B cell (primary cell): ENCODE data around the gene SDK1. TPM values are rescaled to one million over a fixed set of nuclear protein-coding genes. Genes with fewer than 3 reads are reported as not detected.

Source experiments
- ATAC-seq: fragments of 200-7000 bp; cut with Tn5 transposase; one replicate; pipeline ENCODE4 v1.10.0; 2021; ENCODE audit warnings: low read depth, mild to moderate bottlenecking, moderate number of reproducible peaks, moderate library complexity
- CTCF ChIA-PET: fragments of 350-600 bp; sonication (Branson Sonifier 250); formaldehyde crosslinking; loops from one replicate; lab custom pipeline; 2021; ENCODE audit warnings: antibody characterized with exemption, inconsistent platforms; lab: Charles Lee
- POLR2A ChIA-PET: fragments of 350-600 bp; sonication (Branson Sonifier 250); formaldehyde crosslinking; loops from one replicate; lab custom pipeline; 2021; ENCODE audit warnings: antibody characterized with exemption; lab: Charles Lee
- DNase-seq: peaks from one replicate; pipeline ENCODE4 v3.0.0; 2013
- H2AFZ ChIP-seq: 2 replicates; pipeline ENCODE4 v1.6.1; 2012; ENCODE audit warnings: mild to moderate bottlenecking, low read depth, low read length; ENCODE audit not compliant: insufficient read depth, poor library complexity, severe bottlenecking
- H3K27ac ChIP-seq, 2 donors: 1 replicate in 1 of 2; 2 replicates in 1 of 2; pipeline ENCODE4 v1.5.1; 2012 to 2013; ENCODE audit warnings: low read length in 2 of 2, mild to moderate bottlenecking in 2 of 2, moderate library complexity in 1 of 2
- H3K27me3 ChIP-seq, 4 experiments: fragments of 200-600 bp in 1 of 4; sonication (generic) in 1 of 4; replicated peaks in 1 of 4; 1 replicate in 2 of 4; 2 replicates in 2 of 4; pipeline versions ENCODE4 v1.6.1 to v1.7.0; 2013 to 2016; ENCODE audit warnings: low read length in 3 of 4, mild to moderate bottlenecking in 2 of 4, mixed read lengths in 1 of 4, moderate library complexity in 1 of 4; ENCODE audit not compliant: insufficient read depth in 4 of 4, control insufficient read depth in 3 of 4; ENCODE audit errors: control extremely low read depth in 1 of 4
- H3K36me3 ChIP-seq, 2 experiments: replicated peaks in 1 of 2; 1 replicate in 1 of 2; 2 replicates in 1 of 2; pipeline versions ENCODE4 v1.6.1 to v1.7.1; 2013; ENCODE audit warnings: low read length in 1 of 2; ENCODE audit not compliant: insufficient read depth in 2 of 2, control insufficient read depth in 1 of 2; ENCODE audit errors: control extremely low read depth in 1 of 2, extremely low read depth in 1 of 2
- H3K4me1 ChIP-seq, 2 donors: fragments of 200-600 bp in 1 of 2; sonication (generic) in 1 of 2; 1 replicate in 1 of 2; 2 replicates in 1 of 2; pipeline versions ENCODE4 v1.5.1 to v1.6.1; 2013 to 2017; ENCODE audit warnings: low read length in 2 of 2; ENCODE audit not compliant: control insufficient read depth in 2 of 2, insufficient read depth in 2 of 2
- H3K4me2 ChIP-seq: replicated peaks from 2 replicates; pipeline ENCODE3; 2012; ENCODE audit warnings: mild to moderate bottlenecking, low read depth, low read length; ENCODE audit not compliant: poor library complexity, severe bottlenecking
- H3K4me3 ChIP-seq, 5 experiments: fragments of 200-600 bp in 1 of 5; sonication (generic) in 1 of 5; 1 replicate in 3 of 5; 2 replicates in 2 of 5; pipeline versions ENCODE4 v1.5.1 to v1.7.0; 2011 to 2016; ENCODE audit warnings: low read length in 4 of 5, mild to moderate bottlenecking in 4 of 5, low read depth in 2 of 5, control low read depth in 1 of 5, moderate library complexity in 1 of 5; ENCODE audit not compliant: insufficient read depth in 1 of 5; ENCODE audit errors: control extremely low read depth in 1 of 5, extremely low read depth in 1 of 5
- H3K79me2 ChIP-seq: fragments of 200-600 bp; sonication (generic); one replicate; pipeline ENCODE4 v1.6.0; 2016; ENCODE audit warnings: low read length; ENCODE audit not compliant: control insufficient read depth, insufficient read depth
- H3K9ac ChIP-seq: fragments of 200-600 bp; sonication (generic); 2 replicates; pipeline ENCODE4 v1.6.1; 2017; ENCODE audit warnings: mild to moderate bottlenecking, low read length, moderate library complexity
- H3K9me3 ChIP-seq, 3 donors: one replicate each; pipeline versions ENCODE4 v1.6.1 to v1.7.1; 2013; ENCODE audit warnings: low read length in 2 of 3; ENCODE audit not compliant: control insufficient read depth in 2 of 3, insufficient read depth in 1 of 3; ENCODE audit errors: control extremely low read depth in 1 of 3
- H4K20me1 ChIP-seq: 2 replicates; pipeline ENCODE4 v1.6.0; 2012; ENCODE audit warnings: mild to moderate bottlenecking, low read length; ENCODE audit not compliant: insufficient read depth, control insufficient read depth, poor library complexity, severe bottlenecking
- H3K27ac Mint-ChIP-seq: one replicate; pipeline ENCODE4 v1.8.0; 2021; ENCODE audit warnings: mixed read lengths
- H3K27me3 Mint-ChIP-seq: one replicate; pipeline ENCODE4 v1.8.0; 2021; ENCODE audit warnings: mixed read lengths
- H3K4me1 Mint-ChIP-seq: one replicate; pipeline ENCODE4 v1.8.0; 2021; ENCODE audit warnings: mixed read lengths
- H3K4me3 Mint-ChIP-seq: one replicate; pipeline ENCODE4 v1.8.0; 2021; ENCODE audit warnings: mixed read lengths
- H3K9me3 Mint-ChIP-seq: one replicate; pipeline ENCODE4 v1.8.0; 2022; ENCODE audit warnings: mixed read lengths; ENCODE audit not compliant: insufficient read depth
- CTCF ChIP-seq: fragments of 200-600 bp; IDR thresholded peaks from one replicate; pipeline ENCODE4 v1.8.0; 2022; ENCODE audit warnings: antibody characterized with exemption, mild to moderate bottlenecking
- EZH2 ChIP-seq: IDR thresholded peaks from 2 replicates; pipeline ENCODE4 v1.6.1; 2012; ENCODE audit warnings: borderline replicate concordance, low read depth, mild to moderate bottlenecking, moderate library complexity, low read length; ENCODE audit not compliant: insufficient read depth, poor library complexity, severe bottlenecking
- WGBS: methylation state at CpG from one replicate; pipeline ENCODE4 v1.1.5; 2013; ENCODE audit warnings: missing lambda C conversion rate; ENCODE audit not compliant: insufficient coverage; 5-methylcytosine and 5-hydroxymethylcytosine counted together
- intact Hi-C: fragments of 100-400 bp; cut with micrococcal nuclease; formaldehyde crosslinking; loops from one replicate; pipeline ENCODE4 v1.10.0; 2022
- polyA plus RNA-seq: library from polyadenylated mRNA; depleted of rRNA; stranded (reverse); fragments of >200 nt; gene quantifications from 2 replicates; pipeline ENCODE4 v1.2.3, GENCODE V29; 2012
- total RNA-seq, 2 donors: library from RNA; stranded (reverse); fragments of 120-200 nt in 1 of 2; gene quantifications; 1 replicate in 1 of 2; 2 replicates in 1 of 2; pipeline versions ENCODE4 v1.2.3 to v1.2.4, GENCODE V29; 2013 to 2022

SDK1 gene
- total and polyA plus RNA-seq, 2 donors (not counting 1 experiment from before 2014, with no cell fraction given), result 0.73 to 2.0 TPM

- CTCF ChIA-PET, result no interaction called here
- no peak overlapping the region for H3K9ac ChIP-seq
- no peaks in the 10 kb centered on the region for H4K20me1 ChIP-seq
- Mint-ChIP-seq H3K27ac (no peak overlapping the region), H3K4me1 (no peaks in the 10 kb centered on the region), H3K27me3 (no peaks in the 10 kb centered on the region), H3K9me3 (no peaks in the 10 kb centered on the region), H3K4me3 (no peak overlapping the region)
- no peak for TF ChIP-seq CTCF
- TF ChIP-seq EZH2, result no peak
- POLR2A ChIA-PET, result no interaction called here
- no peak for DNase-seq
- intact Hi-C loops, result no loop called here
- ATAC-seq, result no peak
- WGBS, result 92% methylated on average over 12 of the region's 12 CpGs
- H2AFZ ChIP-seq, result no peak overlapping the region
- no peaks in the 10 kb centered on the region for H3K36me3 ChIP-seq
- H3K4me2 ChIP-seq, result no peak overlapping the region
- H3K27ac ChIP-seq, result no peak overlapping the region
- peaks cover 0 to 8% (median 0%) of the 10 kb centered on the region in 3 donors for H3K9me3 ChIP-seq
- no peaks in the 10 kb centered on the region for H3K27me3 ChIP-seq
- no peaks in the 10 kb centered on the region for H3K4me1 ChIP-seq
- H3K79me2 ChIP-seq, result no peaks in the 10 kb centered on the region
- no peak overlapping the region for H3K4me3 ChIP-seq
These were observed 676.3 kb downstream of the SDK1 start for GRCh38 chr7:3977391-3977790.

GRCh38 chr7:3978839-3979238 lies 677.8 kb downstream of the SDK1 start:
- no peaks in the 10 kb centered on the region for H3K27me3 Mint-ChIP-seq
- Histone ChIP-seq H2AFZ (no peak overlapping the region), H3K9me3 (peaks cover 0 to 8% (median 0%) of the 10 kb centered on the region in 3 donors), H3K4me3 (no peak overlapping the region), H3K79me2 (no peaks in the 10 kb centered on the region), H4K20me1 (no peaks in the 10 kb centered on the region), H3K4me2 (no peak overlapping the region), H3K27me3 (no peaks in the 10 kb centered on the region), H3K4me1 (no peaks in the 10 kb centered on the region), H3K9ac (no peak overlapping the region), H3K36me3 (no peaks in the 10 kb centered on the region), H3K27ac (no peak overlapping the region)
- H3K4me3 Mint-ChIP-seq, result no peak overlapping the region
- no peak overlapping the region for H3K27ac Mint-ChIP-seq
- intact Hi-C loops, result no loop called here
- ATAC-seq, result no peak
- ChIA-PET POLR2A (no interaction called here), CTCF (no interaction called here)
- H3K9me3 Mint-ChIP-seq, result no peaks in the 10 kb centered on the region
- 58% methylated on average over 4 of the region's 8 CpGs for WGBS
- TF ChIP-seq CTCF (no peak), EZH2 (no peak)
- no peak for DNase-seq
- H3K4me1 Mint-ChIP-seq, result no peaks in the 10 kb centered on the region
